HCT116 (cell line): ENCODE results near the gene TMEM86A. TPM values are rescaled to one million over a fixed set of nuclear protein-coding genes. Genes with fewer than 3 reads are reported as not detected.

ENCODE experiments used
- ATAC-seq: fragments of 200-7000 bp; cut with Tn5 transposase; 2 replicates; pipeline ENCODE4 v1.9.1; 2020; ENCODE audit warnings: mild to moderate bottlenecking, moderate library complexity
- BruUV-seq: library from RNA; stranded (reverse); fragments of 400-500 nt; replicated peaks from 2 replicates; lab custom pipeline; 2021; lab: Mats Ljungman, UMichigan
- CTCF ChIA-PET: fragments of 300-600 bp; sonication (Branson Sonifier 250); formaldehyde crosslinking; loops from one replicate; lab custom pipeline; 2021; ENCODE audit warnings: antibody characterized with exemption; lab: Charles Lee
- POLR2A ChIA-PET: fragments of 300-600, 350-600 bp; sonication (Branson Sonifier 250); formaldehyde crosslinking; loops from one replicate; lab custom pipeline; 2021; ENCODE audit warnings: antibody characterized with exemption; lab: Charles Lee
- RAD21 ChIA-PET, 2 experiments: fragments of 300-600 bp; sonication (Branson Sonifier 250); formaldehyde crosslinking; loops; one replicate each; lab custom pipeline; 2023; ENCODE audit warnings: low total read pairs in 2 of 2; ENCODE audit not compliant: uncharacterized antibody in 2 of 2, unreplicated experiment in 2 of 2, low non-redundant PET in 1 of 2; lab: Charles Lee
- DNase-seq: peaks from one replicate; pipeline ENCODE4 v3.0.0-alpha.2; 2010; ENCODE audit warnings: low read depth, low spot score
- H2AFZ ChIP-seq: fragments of 200-600 bp; shearing (Covaris generic), sonication (generic); 2 replicates; pipeline ENCODE4 v1.6.1; 2017; ENCODE audit warnings: low read depth, mixed run types, mixed read lengths, antibody characterized with exemption, low read length; ENCODE audit not compliant: poor library complexity, severe bottlenecking
- H3K27ac ChIP-seq: 2 replicates; pipeline ENCODE4 v1.5.1; 2012; ENCODE audit warnings: low read depth, low read length
- H3K27me3 ChIP-seq: fragments of 200-600 bp; sonication (generic); 2 replicates; pipeline ENCODE4 v1.6.1; 2016; ENCODE audit warnings: mixed run types, low read length, mixed read lengths; ENCODE audit not compliant: insufficient read depth
- H3K36me3 ChIP-seq, 2 experiments: fragments of 200-500 bp in 1 of 2; fragments of 200-600 bp in 1 of 2; sonication (Bioruptor generic) in 1 of 2; sonication (generic) in 1 of 2; 2 replicates each; pipeline versions ENCODE4 v1.5.1 to v1.6.1; 2014 to 2016; ENCODE audit warnings: low read length in 2 of 2, inconsistent platforms in 1 of 2, mixed read lengths in 1 of 2, mixed run types in 1 of 2; ENCODE audit not compliant: insufficient read depth in 2 of 2, control insufficient read depth in 1 of 2
- H3K4me1 ChIP-seq, 2 experiments: fragments of 200-600 bp in 1 of 2; sonication (generic) in 1 of 2; 2 replicates each; pipeline versions ENCODE4 v1.5.1 to v1.6.1; 2012 to 2017; ENCODE audit warnings: low read length in 2 of 2, inconsistent platforms in 1 of 2, mild to moderate bottlenecking in 1 of 2, mixed read lengths in 1 of 2, mixed run types in 1 of 2, moderate library complexity in 1 of 2; ENCODE audit not compliant: insufficient read depth in 2 of 2, control insufficient read depth in 1 of 2
- H3K4me2 ChIP-seq: fragments of 200-600 bp; sonication (generic); 2 replicates; pipeline ENCODE4 v1.6.1; 2017; ENCODE audit warnings: mixed run types, low read length, mixed read lengths
- H3K4me3 ChIP-seq, 2 experiments: fragments of 200-600 bp in 1 of 2; sonication (generic) in 1 of 2; replicated peaks in 1 of 2; 2 replicates each; pipeline ENCODE4 v1.5.1; 2011 to 2016; ENCODE audit warnings: low read length in 2 of 2, control low read depth in 1 of 2, low read depth in 1 of 2, mild to moderate bottlenecking in 1 of 2, mixed read lengths in 1 of 2, mixed run types in 1 of 2
- H3K79me2 ChIP-seq: fragments of 200-600 bp; sonication (generic); 2 replicates; pipeline ENCODE4 v1.6.1; 2017; ENCODE audit warnings: mild to moderate bottlenecking, mixed run types, low read length, moderate library complexity, mixed read lengths; ENCODE audit not compliant: insufficient read depth
- H3K9ac ChIP-seq: fragments of 200-600 bp; sonication (generic); 2 replicates; pipeline ENCODE4 v1.6.1; 2016; ENCODE audit warnings: low read length, mixed read lengths
- H3K9me2 ChIP-seq: fragments of 200-600 bp; sonication (generic), shearing (Covaris generic); 2 replicates; pipeline ENCODE4 v1.6.1; 2017; ENCODE audit warnings: mixed run types, mild to moderate bottlenecking, moderate library complexity; ENCODE audit not compliant: insufficient read depth
- H3K9me3 ChIP-seq, 2 experiments: fragments of 200-500 bp in 1 of 2; fragments of 200-600 bp in 1 of 2; sonication (Bioruptor generic) in 1 of 2; sonication (generic) in 1 of 2; 2 replicates each; pipeline ENCODE4 v1.6.1; 2014 to 2017; ENCODE audit warnings: low read length in 2 of 2, mixed read lengths in 2 of 2, inconsistent platforms in 1 of 2, low read depth in 1 of 2, mild to moderate bottlenecking in 1 of 2, mixed run types in 1 of 2, moderate library complexity in 1 of 2; ENCODE audit not compliant: control insufficient read depth in 1 of 2, insufficient read depth in 1 of 2
- H4K20me1 ChIP-seq: fragments of 200-600 bp; sonication (generic), shearing (Covaris generic); 2 replicates; pipeline ENCODE4 v1.6.1; 2017; ENCODE audit warnings: mixed run types, mild to moderate bottlenecking, moderate library complexity; ENCODE audit not compliant: insufficient read depth
- CBX3 ChIP-seq: IDR thresholded peaks from 2 replicates; pipeline ENCODE4 v1.6.1; 2012; ENCODE audit warnings: low read depth
- CEBPB ChIP-seq: IDR thresholded peaks from 2 replicates; pipeline ENCODE4 v1.6.1; 2012; ENCODE audit warnings: low read depth
- EZH2 ChIP-seq: fragments of 200-600 bp; sonication (generic); IDR thresholded peaks from 2 replicates; pipeline ENCODE4 v1.6.1; 2017; ENCODE audit warnings: antibody characterized with exemption, mixed run types
- EZH2phosphoT487 ChIP-seq: fragments of 200-600 bp; IDR thresholded peaks from 2 replicates; pipeline ENCODE4 v1.6.1; 2018; ENCODE audit warnings: antibody characterized with exemption, borderline replicate concordance
- FOSL1 ChIP-seq: IDR thresholded peaks from 2 replicates; pipeline ENCODE4 v1.6.1; 2012; ENCODE audit warnings: low read depth
- JUND ChIP-seq: IDR thresholded peaks from 2 replicates; pipeline ENCODE4 v1.6.1; 2012
- POLR2A ChIP-seq: IDR thresholded peaks from 2 replicates; pipeline ENCODE4 v1.7.0; 2011; ENCODE audit warnings: borderline replicate concordance; ENCODE audit not compliant: insufficient read depth, insufficient read length; ENCODE audit errors: extremely low read depth
- POLR2AphosphoS5 ChIP-seq: IDR thresholded peaks from 2 replicates; pipeline ENCODE4 v1.6.1; 2011; ENCODE audit warnings: mild to moderate bottlenecking, low read depth, low read length, moderate library complexity
- RAD21 ChIP-seq: IDR thresholded peaks from 2 replicates; pipeline ENCODE4 v1.6.1; 2012; ENCODE audit warnings: low read depth, mild to moderate bottlenecking
- SIN3A ChIP-seq: IDR thresholded peaks from 2 replicates; pipeline ENCODE4 v1.6.1; 2012; ENCODE audit warnings: low read depth
- SRF ChIP-seq: IDR thresholded peaks from 2 replicates; pipeline ENCODE4 v1.6.1; 2012; ENCODE audit warnings: low read depth
- TCF7L2 ChIP-seq: IDR thresholded peaks from 2 replicates; pipeline ENCODE4 v1.7.0; 2011; ENCODE audit warnings: borderline replicate concordance, inconsistent platforms; ENCODE audit not compliant: insufficient read depth, insufficient read length; ENCODE audit errors: extremely low read depth
- YY1 ChIP-seq: IDR thresholded peaks from 2 replicates; pipeline ENCODE4 v1.6.1; 2011; ENCODE audit warnings: low read length, low read depth, moderate library complexity, mild to moderate bottlenecking; ENCODE audit not compliant: insufficient replicate concordance; ENCODE audit errors: extremely low read depth
- ZFX ChIP-seq: fragments of 450-650 bp; IDR thresholded peaks from 2 replicates; pipeline ENCODE4 v1.6.1; 2017
- intact Hi-C: fragments of 100-400 bp; cut with micrococcal nuclease; formaldehyde crosslinking; loops from 2 replicates; pipeline ENCODE4 v1.10.0; 2022
- total RNA-seq: library from RNA; stranded (reverse); gene quantifications from one replicate; pipeline ENCODE4 v1.2.1, GENCODE V29; 2021; ENCODE audit not compliant: unreplicated experiment
- TF ChIP-seq, protein P1 (sequence below), 3 experiments: fragments of 200-600 bp in 1 of 3; sonication (generic) in 1 of 3; IDR thresholded peaks in 2 of 3; conservative IDR thresholded peaks in 1 of 3; 2 replicates each; pipeline ENCODE4 v1.5.1; 2012 to 2017; ENCODE audit warnings: low read depth in 2 of 3, low read length in 2 of 3, antibody characterized with exemption in 1 of 3, borderline replicate concordance in 1 of 3, control low read depth in 1 of 3, mild to moderate bottlenecking in 1 of 3, mixed read lengths in 1 of 3, mixed run types in 1 of 3, moderate library complexity in 1 of 3; ENCODE audit not compliant: insufficient read depth in 1 of 3
- TF ChIP-seq, protein P2 (sequence below): IDR thresholded peaks from 2 replicates; pipeline ENCODE4 v1.6.1; 2012
- TF ChIP-seq, protein P3 (sequence below): IDR thresholded peaks from 2 replicates; pipeline ENCODE4 v1.6.1; 2011; ENCODE audit warnings: mild to moderate bottlenecking, low read length, moderate library complexity; ENCODE audit not compliant: insufficient replicate concordance; ENCODE audit errors: extremely low read depth
- TF ChIP-seq, protein P4 (sequence below): IDR thresholded peaks from 2 replicates; pipeline ENCODE4 v1.6.1; 2012; ENCODE audit warnings: low read depth

The TMEM86A gene
- total RNA-seq, 1 experiment from 2014 or later, result 2.0 TPM

DNA sequence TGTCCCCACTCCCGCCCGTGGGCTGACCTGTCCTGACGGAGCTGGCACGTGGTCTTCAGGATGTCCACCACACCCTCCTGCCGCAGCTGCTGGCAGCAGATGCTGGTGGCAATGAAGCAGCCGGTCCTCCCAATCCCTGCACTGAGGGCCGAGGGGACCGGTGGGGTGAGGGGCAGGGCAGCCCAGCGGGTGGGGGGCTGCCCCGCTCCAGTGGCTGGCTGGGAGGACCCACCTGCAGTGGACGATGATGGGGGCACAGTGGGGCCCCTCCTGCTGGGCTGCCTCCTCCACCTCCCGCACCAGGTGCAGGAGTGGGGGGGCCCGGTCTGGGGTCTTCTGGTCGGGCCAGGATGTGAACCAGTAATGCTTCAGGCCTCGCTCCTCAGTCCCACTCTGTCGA, 30.8 kb downstream of the TMEM86A start:
- ATAC-seq (no peak), DNase-seq (no peak)
- Histone ChIP-seq H3K4me3 (no peak overlapping the region), H3K4me2 (no peak overlapping the region), H3K9ac (no peak overlapping the region), H4K20me1 (no peaks in the 10 kb centered on the region), H3K79me2 (no peaks in the 10 kb centered on the region), H3K4me1 (peaks cover 0 to 8% of the 10 kb centered on the region in 2 experiments; a peak in 2 of 4 replicates), H3K36me3 (no peaks in the 10 kb centered on the region), H3K9me2 (no peaks in the 10 kb centered on the region), H3K9me3 (no peaks in the 10 kb centered on the region), H2AFZ (no peak overlapping the region), H3K27me3 (no peaks in the 10 kb centered on the region), H3K27ac (no peak overlapping the region)
- CTCF ChIA-PET, result no interaction called here
- RAD21 ChIA-PET, result no interaction called here
- intact Hi-C loops, result no loop called here
- POLR2A ChIA-PET, result no interaction called here
- BruUV-seq, result no TSS peak
- TF ChIP-seq CEBPB, result no peak
- no peak for TF ChIP-seq ZFX
- TF ChIP-seq YY1, result no peak
- no peak for TF ChIP-seq SIN3A
- TF ChIP-seq FOSL1, result no peak
- TF ChIP-seq, protein P1, sequence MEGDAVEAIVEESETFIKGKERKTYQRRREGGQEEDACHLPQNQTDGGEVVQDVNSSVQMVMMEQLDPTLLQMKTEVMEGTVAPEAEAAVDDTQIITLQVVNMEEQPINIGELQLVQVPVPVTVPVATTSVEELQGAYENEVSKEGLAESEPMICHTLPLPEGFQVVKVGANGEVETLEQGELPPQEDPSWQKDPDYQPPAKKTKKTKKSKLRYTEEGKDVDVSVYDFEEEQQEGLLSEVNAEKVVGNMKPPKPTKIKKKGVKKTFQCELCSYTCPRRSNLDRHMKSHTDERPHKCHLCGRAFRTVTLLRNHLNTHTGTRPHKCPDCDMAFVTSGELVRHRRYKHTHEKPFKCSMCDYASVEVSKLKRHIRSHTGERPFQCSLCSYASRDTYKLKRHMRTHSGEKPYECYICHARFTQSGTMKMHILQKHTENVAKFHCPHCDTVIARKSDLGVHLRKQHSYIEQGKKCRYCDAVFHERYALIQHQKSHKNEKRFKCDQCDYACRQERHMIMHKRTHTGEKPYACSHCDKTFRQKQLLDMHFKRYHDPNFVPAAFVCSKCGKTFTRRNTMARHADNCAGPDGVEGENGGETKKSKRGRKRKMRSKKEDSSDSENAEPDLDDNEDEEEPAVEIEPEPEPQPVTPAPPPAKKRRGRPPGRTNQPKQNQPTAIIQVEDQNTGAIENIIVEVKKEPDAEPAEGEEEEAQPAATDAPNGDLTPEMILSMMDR (IDR thresholded peaks at IDR 0.05 in 2 of 3, conservative IDR thresholded peaks at IDR 0.05 in 1 of 3; ENCODE audit: borderline replicate concordance in 1 of 3, insufficient read depth in 1 of 3, low read depth in 2 of 3, low read length in 2 of 3), result no peak
- no peak for TF ChIP-seq CBX3
- no peak for TF ChIP-seq EZH2
- TF ChIP-seq RAD21, result no peak
- no peak for TF ChIP-seq SRF
- TF ChIP-seq, protein P2, sequence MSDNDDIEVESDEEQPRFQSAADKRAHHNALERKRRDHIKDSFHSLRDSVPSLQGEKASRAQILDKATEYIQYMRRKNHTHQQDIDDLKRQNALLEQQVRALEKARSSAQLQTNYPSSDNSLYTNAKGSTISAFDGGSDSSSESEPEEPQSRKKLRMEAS, result no peak
- no peak for TF ChIP-seq POLR2AphosphoS5
- no peak for TF ChIP-seq POLR2A
- TF ChIP-seq EZH2phosphoT487, result no peak
- TF ChIP-seq, protein P3, sequence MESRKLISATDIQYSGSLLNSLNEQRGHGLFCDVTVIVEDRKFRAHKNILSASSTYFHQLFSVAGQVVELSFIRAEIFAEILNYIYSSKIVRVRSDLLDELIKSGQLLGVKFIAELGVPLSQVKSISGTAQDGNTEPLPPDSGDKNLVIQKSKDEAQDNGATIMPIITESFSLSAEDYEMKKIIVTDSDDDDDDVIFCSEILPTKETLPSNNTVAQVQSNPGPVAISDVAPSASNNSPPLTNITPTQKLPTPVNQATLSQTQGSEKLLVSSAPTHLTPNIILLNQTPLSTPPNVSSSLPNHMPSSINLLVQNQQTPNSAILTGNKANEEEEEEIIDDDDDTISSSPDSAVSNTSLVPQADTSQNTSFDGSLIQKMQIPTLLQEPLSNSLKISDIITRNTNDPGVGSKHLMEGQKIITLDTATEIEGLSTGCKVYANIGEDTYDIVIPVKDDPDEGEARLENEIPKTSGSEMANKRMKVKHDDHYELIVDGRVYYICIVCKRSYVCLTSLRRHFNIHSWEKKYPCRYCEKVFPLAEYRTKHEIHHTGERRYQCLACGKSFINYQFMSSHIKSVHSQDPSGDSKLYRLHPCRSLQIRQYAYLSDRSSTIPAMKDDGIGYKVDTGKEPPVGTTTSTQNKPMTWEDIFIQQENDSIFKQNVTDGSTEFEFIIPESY, result no peak
- TF ChIP-seq, protein P4, sequence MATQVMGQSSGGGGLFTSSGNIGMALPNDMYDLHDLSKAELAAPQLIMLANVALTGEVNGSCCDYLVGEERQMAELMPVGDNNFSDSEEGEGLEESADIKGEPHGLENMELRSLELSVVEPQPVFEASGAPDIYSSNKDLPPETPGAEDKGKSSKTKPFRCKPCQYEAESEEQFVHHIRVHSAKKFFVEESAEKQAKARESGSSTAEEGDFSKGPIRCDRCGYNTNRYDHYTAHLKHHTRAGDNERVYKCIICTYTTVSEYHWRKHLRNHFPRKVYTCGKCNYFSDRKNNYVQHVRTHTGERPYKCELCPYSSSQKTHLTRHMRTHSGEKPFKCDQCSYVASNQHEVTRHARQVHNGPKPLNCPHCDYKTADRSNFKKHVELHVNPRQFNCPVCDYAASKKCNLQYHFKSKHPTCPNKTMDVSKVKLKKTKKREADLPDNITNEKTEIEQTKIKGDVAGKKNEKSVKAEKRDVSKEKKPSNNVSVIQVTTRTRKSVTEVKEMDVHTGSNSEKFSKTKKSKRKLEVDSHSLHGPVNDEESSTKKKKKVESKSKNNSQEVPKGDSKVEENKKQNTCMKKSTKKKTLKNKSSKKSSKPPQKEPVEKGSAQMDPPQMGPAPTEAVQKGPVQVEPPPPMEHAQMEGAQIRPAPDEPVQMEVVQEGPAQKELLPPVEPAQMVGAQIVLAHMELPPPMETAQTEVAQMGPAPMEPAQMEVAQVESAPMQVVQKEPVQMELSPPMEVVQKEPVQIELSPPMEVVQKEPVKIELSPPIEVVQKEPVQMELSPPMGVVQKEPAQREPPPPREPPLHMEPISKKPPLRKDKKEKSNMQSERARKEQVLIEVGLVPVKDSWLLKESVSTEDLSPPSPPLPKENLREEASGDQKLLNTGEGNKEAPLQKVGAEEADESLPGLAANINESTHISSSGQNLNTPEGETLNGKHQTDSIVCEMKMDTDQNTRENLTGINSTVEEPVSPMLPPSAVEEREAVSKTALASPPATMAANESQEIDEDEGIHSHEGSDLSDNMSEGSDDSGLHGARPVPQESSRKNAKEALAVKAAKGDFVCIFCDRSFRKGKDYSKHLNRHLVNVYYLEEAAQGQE, result no peak
- no peak for TF ChIP-seq JUND
- no peak for TF ChIP-seq TCF7L2
